HUES64 (cell line): ENCODE measurements around the gene DNAJB12.
A peak's percentile ranks its signal among the peaks of the same experiment; 100 is the strongest.
"Not testable (repeated sequence)": the region's sequence is repeated elsewhere in the genome, so short reads cannot be mapped to it uniquely, and the experiment has no call there.

Experiments used
- H3K27ac ChIP-seq: 2 replicates; pipeline ENCODE4 v1.7.0; 2013; ENCODE audit warnings: low read depth, low read length, inconsistent platforms
- H3K27me3 ChIP-seq: 2 replicates; pipeline ENCODE4 v1.6.1; 2013; ENCODE audit warnings: mild to moderate bottlenecking, low read length; ENCODE audit not compliant: insufficient read depth
- H3K36me3 ChIP-seq: 2 replicates; pipeline ENCODE4 v1.6.1; 2013; ENCODE audit warnings: mild to moderate bottlenecking, low read length; ENCODE audit not compliant: insufficient read depth
- H3K4me1 ChIP-seq: 2 replicates; pipeline ENCODE4 v1.6.1; 2013; ENCODE audit warnings: mild to moderate bottlenecking, low read length, moderate library complexity; ENCODE audit not compliant: insufficient read depth
- H3K4me3 ChIP-seq: 2 replicates; pipeline ENCODE4 v1.5.1; 2013; ENCODE audit warnings: mild to moderate bottlenecking, low read length, moderate library complexity
- H3K9ac ChIP-seq: 2 replicates; pipeline ENCODE4 v1.6.1; 2013; ENCODE audit warnings: mild to moderate bottlenecking, low read depth, low read length
- H3K9me3 ChIP-seq: 2 replicates; pipeline ENCODE4 v1.6.1; 2013; ENCODE audit warnings: low read depth, low read length; ENCODE audit not compliant: insufficient read depth
- WGBS: fragments of 150-250, 120-280 bp; methylation state at CpG from one replicate; pipeline ENCODE4 v1.1.7; 2013; ENCODE audit warnings: missing lambda C conversion rate; 5-methylcytosine and 5-hydroxymethylcytosine counted together

DNAJB12 gene

GRCh38 chr10:72353028-72353964 lies 1.4 kb downstream of the DNAJB12 start:
- WGBS: 58% methylated on average over 17 of the region's 18 CpGs
- H3K36me3 ChIP-seq: peaks cover 16% of the 10 kb centered on the region; the same call in 1 of the 2 replicates

GRCh38 chr10:72351479-72351878 lies 3.2 kb downstream of the DNAJB12 start:
- H3K9ac ChIP-seq: no peak overlapping the region
- H3K36me3 ChIP-seq: peaks cover 19% of the 10 kb centered on the region; the same call in 1 of the 2 replicates
- H3K27me3 ChIP-seq: no peaks in the 10 kb centered on the region
- no peak overlapping the region for H3K27ac ChIP-seq
- H3K9me3 ChIP-seq: no peaks in the 10 kb centered on the region
- WGBS: 93% methylated on average over 6 of the region's 6 CpGs
- peaks cover 16% of the 10 kb centered on the region; the same call in 1 of the 2 replicates for H3K4me1 ChIP-seq
- H3K4me3 ChIP-seq: no peak overlapping the region

More at GRCh38 chr10:72353028-72353964, 1.4 kb downstream of the DNAJB12 start:
- H3K27ac ChIP-seq: peak overlapping the region; percentile 97
- H3K27me3 ChIP-seq: no peaks in the 10 kb centered on the region
- H3K9me3 ChIP-seq: no peaks in the 10 kb centered on the region
- peak overlapping the region; percentile 82 for H3K4me3 ChIP-seq
- peaks cover 16% of the 10 kb centered on the region; the same call in 1 of the 2 replicates for H3K4me1 ChIP-seq
- peak overlapping the region; percentile 97 for H3K9ac ChIP-seq

- no peaks in the 10 kb centered on the region for H3K9me3 ChIP-seq
- 95% methylated on average over 2 of the region's 2 CpGs for WGBS
- H3K27ac ChIP-seq: no peak overlapping the region
- no peak overlapping the region for H3K4me3 ChIP-seq
- no peak overlapping the region for H3K9ac ChIP-seq
- H3K36me3 ChIP-seq: peaks cover 19% of the 10 kb centered on the region; the same call in 1 of the 2 replicates
- no peaks in the 10 kb centered on the region for H3K27me3 ChIP-seq
- H3K4me1 ChIP-seq: peaks cover 16% of the 10 kb centered on the region; the same call in 1 of the 2 replicates
These were observed 5.3 kb downstream of the DNAJB12 start for GRCh38 chr10:72349438-72349837.

- Histone ChIP-seq H3K27me3 (no peaks in the 10 kb centered on the region), H3K27ac (no peak overlapping the region), H3K9ac (no peak overlapping the region), H3K9me3 (no peaks in the 10 kb centered on the region), H3K4me1 (peaks cover 11% of the 10 kb centered on the region; the same call in 1 of the 2 replicates), H3K4me3 (no peak overlapping the region), H3K36me3 (peaks cover 26% of the 10 kb centered on the region; the same call in 1 of the 2 replicates)
- 95% methylated on average over 7 of the region's 7 CpGs for WGBS
These were observed 6.4 kb downstream of the DNAJB12 start for GRCh38 chr10:72348282-72348681.

- H3K4me1 ChIP-seq, H3K4me3 ChIP-seq, H3K27me3 ChIP-seq, H3K9me3 ChIP-seq, H3K9ac ChIP-seq, H3K27ac ChIP-seq: not testable (repeated sequence)
- H3K36me3 ChIP-seq: peaks cover 36% of the 10 kb centered on the region; the same call in 1 of the 2 replicates
- WGBS: 93% methylated on average over 7 of the region's 7 CpGs
These were observed 8.6 kb downstream of the DNAJB12 start for GRCh38 chr10:72346117-72346516.

GRCh38 chr10:72344932-72345331 lies 9.8 kb downstream of the DNAJB12 start:
- no peak overlapping the region for H3K4me3 ChIP-seq
- no peak overlapping the region for H3K9ac ChIP-seq
- peaks cover 31% of the 10 kb centered on the region; the same call in 1 of the 2 replicates for H3K36me3 ChIP-seq
- H3K9me3 ChIP-seq: no peaks in the 10 kb centered on the region
- H3K27ac ChIP-seq: no peak overlapping the region
- no peaks in the 10 kb centered on the region for H3K27me3 ChIP-seq
- 95% methylated on average over 11 of the region's 11 CpGs for whole genome bisulfite sequencing
- no peaks in the 10 kb centered on the region for H3K4me1 ChIP-seq

- Histone ChIP-seq H3K4me1 (no peaks in the 10 kb centered on the region), H3K9me3 (no peaks in the 10 kb centered on the region), H3K9ac (no peak overlapping the region), H3K27me3 (no peaks in the 10 kb centered on the region), H3K36me3 (peaks cover 38% of the 10 kb centered on the region), H3K4me3 (no peak overlapping the region), H3K27ac (no peak overlapping the region)
- 92% methylated on average over 5 of the region's 5 CpGs for WGBS
These were observed 11.8 kb downstream of the DNAJB12 start for GRCh38 chr10:72342911-72343310.

GRCh38 chr10:72340510-72341261 lies 14.0 kb downstream of the DNAJB12 start:
- Histone ChIP-seq H3K27ac (no peak overlapping the region), H3K4me3 (no peak overlapping the region), H3K9ac (no peak overlapping the region), H3K4me1 (no peaks in the 10 kb centered on the region), H3K27me3 (no peaks in the 10 kb centered on the region), H3K9me3 (no peaks in the 10 kb centered on the region), H3K36me3 (peaks cover 59% of the 10 kb centered on the region)
- WGBS: 79% methylated on average over 28 of the region's 28 CpGs

- Histone ChIP-seq H3K27me3 (no peaks in the 10 kb centered on the region), H3K4me1 (peaks cover 7% of the 10 kb centered on the region; the same call in 1 of the 2 replicates), H3K36me3 (peaks cover 71% of the 10 kb centered on the region), H3K9me3 (no peaks in the 10 kb centered on the region), H3K4me3 (no peak overlapping the region), H3K27ac (no peak overlapping the region), H3K9ac (no peak overlapping the region)
- 96% methylated on average over 5 of the region's 7 CpGs for WGBS
These were observed 16.5 kb downstream of the DNAJB12 start for GRCh38 chr10:72338180-72338579.

- Histone ChIP-seq H3K4me3 (no peak overlapping the region), H3K27me3 (no peaks in the 10 kb centered on the region), H3K4me1 (peaks cover 7% of the 10 kb centered on the region; the same call in 1 of the 2 replicates), H3K9ac (no peak overlapping the region), H3K27ac (no peak overlapping the region), H3K9me3 (no peaks in the 10 kb centered on the region), H3K36me3 (peaks cover 66% of the 10 kb centered on the region)
- 92% methylated on average over 9 of the region's 9 CpGs for WGBS
These were observed 17.0 kb downstream of the DNAJB12 start for GRCh38 chr10:72337722-72338121.
